IMR-90 (cell line): ENCODE results near the gene MAB21L2. TPM values are rescaled to one million over a fixed set of nuclear protein-coding genes. Genes with fewer than 3 reads are reported as not detected.

ENCODE experiments used
- ATAC-seq: fragments of 200-7000 bp; cut with Tn5 transposase; 2 replicates; pipeline ENCODE4 v1.9.1; 2020; ENCODE audit warnings: low read depth, mild to moderate bottlenecking, moderate library complexity
- BruUV-seq: library from RNA; stranded (reverse); fragments of 400-500 nt; replicated peaks from 2 replicates; lab custom pipeline; 2021; lab: Mats Ljungman, UMichigan
- CTCF ChIA-PET: fragments of 300-600 bp; formaldehyde crosslinking; extraction: SDS; loops from one replicate; lab custom pipeline; 2021; ENCODE audit warnings: antibody characterized with exemption; lab: Yijun Ruan, JAX
- POLR2A ChIA-PET: fragments of 300-600 bp; sonication (Branson Sonifier 250); formaldehyde crosslinking; loops from one replicate; lab custom pipeline; 2022; ENCODE audit warnings: antibody characterized with exemption; ENCODE audit not compliant: unreplicated experiment; lab: Charles Lee
- DNase-seq: peaks from one replicate; pipeline ENCODE4 v3.0.0; 2013
- H2AFZ ChIP-seq: replicated peaks from 2 replicates; pipeline ENCODE3; 2013; ENCODE audit warnings: low read length, mild to moderate bottlenecking; ENCODE audit not compliant: poor library complexity
- H2AK5ac ChIP-seq: 2 replicates; pipeline ENCODE4 v1.6.1; 2013; ENCODE audit warnings: low read depth, low read length, inconsistent platforms
- H2AK9ac ChIP-seq: replicated peaks from 2 replicates; pipeline ENCODE3; 2013; ENCODE audit warnings: mild to moderate bottlenecking, low read depth, low read length, moderate library complexity; ENCODE audit not compliant: poor library complexity
- H2BK120ac ChIP-seq: 2 replicates; pipeline ENCODE4 v1.6.1; 2013; ENCODE audit warnings: low read depth, low read length, inconsistent platforms
- H2BK15ac ChIP-seq: 3 replicates; pipeline ENCODE4 v1.6.1; 2013; ENCODE audit warnings: low read depth, low read length, inconsistent platforms
- H2BK20ac ChIP-seq: 2 replicates; pipeline ENCODE4 v1.6.1; 2013; ENCODE audit warnings: low read depth, mild to moderate bottlenecking, inconsistent platforms, low read length, moderate library complexity
- H2BK5ac ChIP-seq: 2 replicates; pipeline ENCODE4 v1.6.1; 2013; ENCODE audit warnings: mild to moderate bottlenecking, low read depth, low read length, inconsistent platforms; ENCODE audit not compliant: poor library complexity, severe bottlenecking
- H3K14ac ChIP-seq: replicated peaks from 2 replicates; pipeline ENCODE4 v1.6.1; 2013; ENCODE audit warnings: low read depth, low read length, inconsistent platforms
- H3K18ac ChIP-seq: 2 replicates; pipeline ENCODE4 v1.6.1; 2013; ENCODE audit warnings: low read depth, low read length, control low read depth
- H3K23ac ChIP-seq: 2 replicates; pipeline ENCODE4 v1.6.1; 2013; ENCODE audit warnings: low read depth, low read length, inconsistent platforms
- H3K27ac ChIP-seq: 2 replicates; pipeline ENCODE4 v1.5.1; 2013; ENCODE audit warnings: mild to moderate bottlenecking, control low read depth, low read length; ENCODE audit not compliant: insufficient read depth
- H3K27me3 ChIP-seq: 2 replicates; pipeline ENCODE4 v1.6.1; 2013; ENCODE audit warnings: low read length; ENCODE audit not compliant: control insufficient read depth, insufficient read depth
- H3K36me3 ChIP-seq: 2 replicates; pipeline ENCODE4 v1.6.1; 2013; ENCODE audit warnings: low read length, mixed read lengths; ENCODE audit not compliant: control insufficient read depth, insufficient read depth
- H3K4ac ChIP-seq: 2 replicates; pipeline ENCODE4 v1.6.1; 2013; ENCODE audit warnings: low read depth, low read length, inconsistent platforms
- H3K4me1 ChIP-seq: 2 replicates; pipeline ENCODE4 v1.6.1; 2013; ENCODE audit warnings: low read length, mixed read lengths; ENCODE audit not compliant: control insufficient read depth, insufficient read depth
- H3K4me2 ChIP-seq: 2 replicates; pipeline ENCODE4 v1.6.1; 2013; ENCODE audit warnings: low read depth, mild to moderate bottlenecking, control low read depth, low read length, moderate library complexity
- H3K4me3 ChIP-seq: 2 replicates; pipeline ENCODE4 v1.5.1; 2013; ENCODE audit warnings: low read depth, mild to moderate bottlenecking, control low read depth, low read length, moderate library complexity; ENCODE audit not compliant: insufficient read depth
- H3K56ac ChIP-seq: 2 replicates; pipeline ENCODE4 v1.6.1; 2013; ENCODE audit warnings: low read length, inconsistent platforms; ENCODE audit not compliant: insufficient read depth; ENCODE audit errors: extremely low read depth
- H3K79me1 ChIP-seq, 2 experiments: 2 replicates each; pipeline ENCODE4 v1.6.1; 2013; ENCODE audit warnings: low read length in 2 of 2, inconsistent platforms in 1 of 2, low read depth in 1 of 2
- H3K9ac ChIP-seq: 2 replicates; pipeline ENCODE4 v1.6.1; 2013; ENCODE audit warnings: low read depth, low read length, control low read depth
- H3K9me1 ChIP-seq: 2 replicates; pipeline ENCODE4 v1.6.1; 2013; ENCODE audit warnings: low read length, inconsistent platforms; ENCODE audit not compliant: insufficient read depth
- H3K9me3 ChIP-seq: 2 replicates; pipeline ENCODE4 v1.6.1; 2013; ENCODE audit warnings: low read length; ENCODE audit not compliant: control insufficient read depth, insufficient read depth
- H4K20me1 ChIP-seq: 2 replicates; pipeline ENCODE4 v1.6.1; 2013; ENCODE audit warnings: low read length, inconsistent platforms; ENCODE audit not compliant: insufficient read depth
- H4K5ac ChIP-seq: 2 replicates; pipeline ENCODE4 v1.6.1; 2013; ENCODE audit warnings: mild to moderate bottlenecking, low read depth, low read length, control low read depth
- H4K8ac ChIP-seq, 2 experiments: 2 replicates each; pipeline ENCODE4 v1.6.1; 2013; ENCODE audit warnings: low read depth in 2 of 2, low read length in 2 of 2, control low read depth in 1 of 2, inconsistent platforms in 1 of 2
- H4K91ac ChIP-seq: 2 replicates; pipeline ENCODE4 v1.6.1; 2013; ENCODE audit warnings: low read depth, low read length, inconsistent platforms; ENCODE audit not compliant: insufficient read depth
- CEBPB ChIP-seq: IDR thresholded peaks from 2 replicates; pipeline ENCODE4 v1.6.1; 2012; ENCODE audit warnings: low read depth, low read length, improper control_type of control experiment
- CHD1 ChIP-seq: IDR thresholded peaks from 2 replicates; pipeline ENCODE4 v1.6.1; 2012; ENCODE audit warnings: low read depth, low read length, improper control_type of control experiment
- FOS ChIP-seq: fragments of 150-350 bp; IDR thresholded peaks from 2 replicates; pipeline ENCODE4 v1.6.1; 2016; ENCODE audit warnings: low read depth, low read length
- MAFK ChIP-seq: IDR thresholded peaks from 2 replicates; pipeline ENCODE4 v1.6.1; 2012; ENCODE audit warnings: low read depth, low read length, improper control_type of control experiment
- MAZ ChIP-seq: IDR thresholded peaks from 2 replicates; pipeline ENCODE4 v1.6.1; 2012; ENCODE audit warnings: low read depth, mild to moderate bottlenecking, low read length, improper control_type of control experiment, moderate library complexity, borderline replicate concordance
- MXI1 ChIP-seq: IDR thresholded peaks from 2 replicates; pipeline ENCODE4 v1.6.1; 2012; ENCODE audit warnings: low read depth, mild to moderate bottlenecking, low read length, moderate library complexity, borderline replicate concordance
- NFE2L2 ChIP-seq: fragments of 150-350 bp; IDR thresholded peaks from 2 replicates; pipeline ENCODE4 v1.6.1; 2016; ENCODE audit warnings: low read depth, mild to moderate bottlenecking, low read length
- POLR2A ChIP-seq: IDR thresholded peaks from 2 replicates; pipeline ENCODE4 v1.6.1; 2012; ENCODE audit warnings: mild to moderate bottlenecking, low read depth, low read length
- RAD21 ChIP-seq: IDR thresholded peaks from 2 replicates; pipeline ENCODE4 v1.6.1; 2012; ENCODE audit warnings: low read length, improper control_type of control experiment
- RCOR1 ChIP-seq: IDR thresholded peaks from 2 replicates; pipeline ENCODE4 v1.6.1; 2012; ENCODE audit warnings: mild to moderate bottlenecking, low read length, improper control_type of control experiment; ENCODE audit not compliant: insufficient replicate concordance
- RFX5 ChIP-seq: IDR thresholded peaks from 2 replicates; pipeline ENCODE4 v1.8.0; 2012; ENCODE audit warnings: low read depth, mild to moderate bottlenecking, low read length, moderate library complexity
- SMC3 ChIP-seq: fragments of 150-350 bp; IDR thresholded peaks from 2 replicates; pipeline ENCODE4 v1.6.1; 2016; ENCODE audit warnings: low read depth, mild to moderate bottlenecking, antibody characterized with exemption, low read length, moderate library complexity
- dilution Hi-C: fragments of 300-500 bp; cut with HindIII; formaldehyde crosslinking; loops from one replicate; pipeline ENCODE4 v1.14.3; 2018; ENCODE audit warnings: low sequenced_read_pairs; ENCODE audit not compliant: unreplicated experiment
- in situ Hi-C: fragments of 300-500 bp; cut with MboI; formaldehyde crosslinking; loops from 3 replicates; pipeline ENCODE4 v1.14.3; 2019; ENCODE audit warnings: low sequenced_read_pairs, inconsistent platforms, mixed read lengths
- intact Hi-C: fragments of 100-400 bp; cut with micrococcal nuclease; formaldehyde crosslinking; loops from 2 replicates; pipeline ENCODE4 v1.10.0; 2022
- polyA plus RNA-seq, 3 experiments: library from polyadenylated mRNA; depleted of rRNA; stranded (reverse); fragments of >200 nt; gene quantifications; 2 replicates each; pipeline ENCODE4 v1.2.3, GENCODE V29; 2012; ENCODE audit warnings: low replicate concordance in 1 of 3
- total RNA-seq: library from RNA; depleted of rRNA; stranded (reverse); fragments of >200 nt; gene quantifications from 2 replicates; pipeline ENCODE4 v1.2.3, GENCODE V29; 2012
- TF ChIP-seq, protein P1 (sequence below): conservative IDR thresholded peaks from 2 replicates; pipeline ENCODE4 v1.5.1; 2012; ENCODE audit warnings: mild to moderate bottlenecking, low read depth, low read length, improper control_type of control experiment
- TF ChIP-seq, protein P2 (sequence below): fragments of 150-350 bp; IDR thresholded peaks from 2 replicates; pipeline ENCODE4 v1.6.1; 2017; ENCODE audit warnings: mild to moderate bottlenecking, antibody characterized with exemption, low read length, low read depth
- TF ChIP-seq, protein P3 (sequence below): fragments of 150-350 bp; IDR thresholded peaks from 2 replicates; pipeline ENCODE4 v1.6.1; 2016; ENCODE audit warnings: low read depth, mild to moderate bottlenecking, low read length, moderate library complexity, borderline replicate concordance

Gene MAB21L2
- total and polyA plus RNA-seq, 2 of the 4 experiments (the other 2 are of a cell fraction): 7.6 to 12.0 TPM

DNA sequence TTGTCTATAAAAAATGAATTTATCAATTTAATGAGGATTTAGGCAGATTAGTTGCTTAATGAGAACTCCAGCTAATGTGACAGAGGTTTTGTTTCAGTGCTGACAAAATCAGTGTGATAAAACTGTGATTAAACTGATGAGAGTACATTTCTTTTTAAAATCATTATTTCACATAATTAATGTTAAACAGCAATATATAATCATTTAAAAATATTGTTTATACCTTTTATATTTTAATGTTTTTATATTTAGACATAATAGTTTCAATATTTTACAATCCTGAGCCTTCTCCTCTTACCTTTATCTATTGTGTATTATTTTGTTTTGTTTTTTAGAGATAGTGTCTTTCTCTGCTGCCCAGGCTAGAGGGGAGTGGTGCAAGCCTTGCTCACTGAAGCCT lies 47.1 kb upstream of the MAB21L2 start:
- H3K18ac ChIP-seq: no peak overlapping the region

More for the DNA sequence above, 47.1 kb upstream of the MAB21L2 start:
- DNase-seq (no peak), ATAC-seq (no peak)
- Histone ChIP-seq H3K4me1 (no peaks in the 10 kb centered on the region), H3K4ac (no peak overlapping the region), H3K9me3 (no peaks in the 10 kb centered on the region), H4K8ac (no peak overlapping the region), H4K20me1 (no peaks in the 10 kb centered on the region), H3K27ac (no peak overlapping the region), H2AK9ac (no peak overlapping the region), H2AK5ac (no peak overlapping the region), H2BK120ac (no peak overlapping the region), H3K23ac (no peak overlapping the region), H3K36me3 (no peaks in the 10 kb centered on the region), H3K27me3 (no peaks in the 10 kb centered on the region), H3K9ac (no peak overlapping the region), H4K91ac (no peak overlapping the region), H3K79me1 (no peaks in the 10 kb centered on the region), H3K14ac (no peak overlapping the region), H2AFZ (no peak overlapping the region), H3K4me3 (no peak overlapping the region), H2BK20ac (no peak overlapping the region), H3K56ac (no peak overlapping the region), H2BK15ac (no peak overlapping the region), H3K4me2 (no peak overlapping the region), H3K9me1 (no peaks in the 10 kb centered on the region), H2BK5ac (no peak overlapping the region), H4K5ac (no peak overlapping the region)
- dilution Hi-C loops (no loop called here), intact Hi-C loops (no loop called here), in situ Hi-C loops (no loop called here)
- BruUV-seq: no TSS peak
- ChIA-PET POLR2A (no interaction called here), CTCF (no interaction called here)
- TF ChIP-seq RAD21 (no peak), FOS (no peak), SMC3 (no peak), POLR2A (no peak), NFE2L2 (no peak), CHD1 (no peak), CEBPB (no peak), MAZ (no peak), MXI1 (no peak), MAFK (no peak), RCOR1 (no peak), RFX5 (no peak)
- TF ChIP-seq, protein P1, sequence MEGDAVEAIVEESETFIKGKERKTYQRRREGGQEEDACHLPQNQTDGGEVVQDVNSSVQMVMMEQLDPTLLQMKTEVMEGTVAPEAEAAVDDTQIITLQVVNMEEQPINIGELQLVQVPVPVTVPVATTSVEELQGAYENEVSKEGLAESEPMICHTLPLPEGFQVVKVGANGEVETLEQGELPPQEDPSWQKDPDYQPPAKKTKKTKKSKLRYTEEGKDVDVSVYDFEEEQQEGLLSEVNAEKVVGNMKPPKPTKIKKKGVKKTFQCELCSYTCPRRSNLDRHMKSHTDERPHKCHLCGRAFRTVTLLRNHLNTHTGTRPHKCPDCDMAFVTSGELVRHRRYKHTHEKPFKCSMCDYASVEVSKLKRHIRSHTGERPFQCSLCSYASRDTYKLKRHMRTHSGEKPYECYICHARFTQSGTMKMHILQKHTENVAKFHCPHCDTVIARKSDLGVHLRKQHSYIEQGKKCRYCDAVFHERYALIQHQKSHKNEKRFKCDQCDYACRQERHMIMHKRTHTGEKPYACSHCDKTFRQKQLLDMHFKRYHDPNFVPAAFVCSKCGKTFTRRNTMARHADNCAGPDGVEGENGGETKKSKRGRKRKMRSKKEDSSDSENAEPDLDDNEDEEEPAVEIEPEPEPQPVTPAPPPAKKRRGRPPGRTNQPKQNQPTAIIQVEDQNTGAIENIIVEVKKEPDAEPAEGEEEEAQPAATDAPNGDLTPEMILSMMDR: no peak
- TF ChIP-seq, protein P2, sequence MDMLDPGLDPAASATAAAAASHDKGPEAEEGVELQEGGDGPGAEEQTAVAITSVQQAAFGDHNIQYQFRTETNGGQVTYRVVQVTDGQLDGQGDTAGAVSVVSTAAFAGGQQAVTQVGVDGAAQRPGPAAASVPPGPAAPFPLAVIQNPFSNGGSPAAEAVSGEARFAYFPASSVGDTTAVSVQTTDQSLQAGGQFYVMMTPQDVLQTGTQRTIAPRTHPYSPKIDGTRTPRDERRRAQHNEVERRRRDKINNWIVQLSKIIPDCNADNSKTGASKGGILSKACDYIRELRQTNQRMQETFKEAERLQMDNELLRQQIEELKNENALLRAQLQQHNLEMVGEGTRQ: no peak
- TF ChIP-seq, protein P3, sequence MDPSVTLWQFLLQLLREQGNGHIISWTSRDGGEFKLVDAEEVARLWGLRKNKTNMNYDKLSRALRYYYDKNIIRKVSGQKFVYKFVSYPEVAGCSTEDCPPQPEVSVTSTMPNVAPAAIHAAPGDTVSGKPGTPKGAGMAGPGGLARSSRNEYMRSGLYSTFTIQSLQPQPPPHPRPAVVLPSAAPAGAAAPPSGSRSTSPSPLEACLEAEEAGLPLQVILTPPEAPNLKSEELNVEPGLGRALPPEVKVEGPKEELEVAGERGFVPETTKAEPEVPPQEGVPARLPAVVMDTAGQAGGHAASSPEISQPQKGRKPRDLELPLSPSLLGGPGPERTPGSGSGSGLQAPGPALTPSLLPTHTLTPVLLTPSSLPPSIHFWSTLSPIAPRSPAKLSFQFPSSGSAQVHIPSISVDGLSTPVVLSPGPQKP: no peak
